Uterus (tissue), 2 donors: Measurements from ENCODE around the gene ZNRF2.

Experiments used
- POLR2A ChIP-seq, 2 donors: fragments of 450-650 bp; IDR thresholded peaks; one replicate each; pipeline ENCODE4 v1.6.1; 2016; ENCODE audit warnings: antibody characterized with exemption in 2 of 2, mild to moderate bottlenecking in 1 of 2, moderate library complexity in 1 of 2
- TF ChIP-seq, protein P1 (sequence below), 4 experiments: fragments of 200-600 bp in 2 of 4; fragments of 450-650 bp in 2 of 4; sonication (generic) in 2 of 4; IDR thresholded peaks; one replicate each; pipeline ENCODE4 v1.5.1; 2016 to 2019; ENCODE audit warnings: antibody characterized with exemption in 4 of 4, mild to moderate bottlenecking in 2 of 4, moderate library complexity in 1 of 4

DNA sequence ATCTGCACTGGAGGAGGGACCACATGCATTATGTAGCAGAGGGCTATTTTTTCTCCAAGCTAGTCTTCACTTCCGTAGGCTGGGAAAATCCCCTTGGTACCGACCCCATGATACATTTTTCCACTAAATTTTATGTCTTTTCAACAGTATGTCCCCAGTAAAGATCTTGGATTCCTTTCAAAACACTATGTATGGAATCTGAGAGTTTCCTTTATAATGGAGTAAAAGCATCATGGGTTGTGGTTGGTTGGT lies 4.8 kb upstream of the ZNRF2 start:
- TF ChIP-seq, protein P1, sequence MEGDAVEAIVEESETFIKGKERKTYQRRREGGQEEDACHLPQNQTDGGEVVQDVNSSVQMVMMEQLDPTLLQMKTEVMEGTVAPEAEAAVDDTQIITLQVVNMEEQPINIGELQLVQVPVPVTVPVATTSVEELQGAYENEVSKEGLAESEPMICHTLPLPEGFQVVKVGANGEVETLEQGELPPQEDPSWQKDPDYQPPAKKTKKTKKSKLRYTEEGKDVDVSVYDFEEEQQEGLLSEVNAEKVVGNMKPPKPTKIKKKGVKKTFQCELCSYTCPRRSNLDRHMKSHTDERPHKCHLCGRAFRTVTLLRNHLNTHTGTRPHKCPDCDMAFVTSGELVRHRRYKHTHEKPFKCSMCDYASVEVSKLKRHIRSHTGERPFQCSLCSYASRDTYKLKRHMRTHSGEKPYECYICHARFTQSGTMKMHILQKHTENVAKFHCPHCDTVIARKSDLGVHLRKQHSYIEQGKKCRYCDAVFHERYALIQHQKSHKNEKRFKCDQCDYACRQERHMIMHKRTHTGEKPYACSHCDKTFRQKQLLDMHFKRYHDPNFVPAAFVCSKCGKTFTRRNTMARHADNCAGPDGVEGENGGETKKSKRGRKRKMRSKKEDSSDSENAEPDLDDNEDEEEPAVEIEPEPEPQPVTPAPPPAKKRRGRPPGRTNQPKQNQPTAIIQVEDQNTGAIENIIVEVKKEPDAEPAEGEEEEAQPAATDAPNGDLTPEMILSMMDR (IDR thresholded peaks at IDR 0.05), result no peak
- no peak for TF ChIP-seq POLR2A (IDR thresholded peaks at IDR 0.05)
